GM20431 (cell line): ENCODE data around the gene AWAT2.
"Not testable (repeated sequence)": the region's sequence is repeated elsewhere in the genome, so short reads cannot be mapped to it uniquely, and the experiment has no call there.

ENCODE experiments used
- in situ Hi-C: fragments of 300-500 bp; cut with MseI, MboI; formaldehyde crosslinking; loops from one replicate; pipeline ENCODE4 v1.15.0; 2020; ENCODE audit warnings: low sequenced_read_pairs; ENCODE audit not compliant: unreplicated experiment

The AWAT2 gene

DNA sequence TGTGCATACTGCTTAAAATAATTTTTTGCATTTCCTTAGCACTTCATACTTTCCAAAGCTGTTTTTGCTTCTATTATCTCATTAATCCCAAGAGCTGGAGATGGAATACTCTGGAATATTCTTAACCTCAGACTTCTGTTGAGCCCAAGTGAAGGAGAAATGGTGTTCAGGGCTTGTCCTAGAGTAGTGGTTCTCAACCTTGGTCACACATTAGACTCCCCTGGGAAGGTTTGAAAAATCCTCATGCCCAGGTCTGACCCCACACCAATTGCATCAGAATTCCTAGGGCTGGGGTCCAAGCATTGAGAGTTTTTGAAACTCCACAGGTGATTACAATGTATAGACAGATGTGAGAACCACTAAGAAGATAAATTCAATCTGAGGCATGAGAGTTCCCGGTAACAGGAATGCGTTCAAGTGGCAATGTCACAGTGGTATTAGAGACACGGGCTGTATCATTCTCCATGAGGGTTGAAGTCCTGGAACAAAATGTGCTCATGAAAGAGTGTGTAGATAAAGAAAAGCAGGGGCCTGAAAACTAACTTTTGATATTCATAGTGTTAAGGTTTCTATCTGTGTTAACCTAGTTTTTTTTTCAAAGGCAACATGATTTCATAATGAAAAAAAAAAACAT is 47.9 kb downstream of the AWAT2 start:
- in situ Hi-C loops = no loop called here

- in situ Hi-C loops = no loop called here
These were observed 48.5 kb downstream of the AWAT2 start for GRCh38 chrX:70001269-70001668.

DNA sequence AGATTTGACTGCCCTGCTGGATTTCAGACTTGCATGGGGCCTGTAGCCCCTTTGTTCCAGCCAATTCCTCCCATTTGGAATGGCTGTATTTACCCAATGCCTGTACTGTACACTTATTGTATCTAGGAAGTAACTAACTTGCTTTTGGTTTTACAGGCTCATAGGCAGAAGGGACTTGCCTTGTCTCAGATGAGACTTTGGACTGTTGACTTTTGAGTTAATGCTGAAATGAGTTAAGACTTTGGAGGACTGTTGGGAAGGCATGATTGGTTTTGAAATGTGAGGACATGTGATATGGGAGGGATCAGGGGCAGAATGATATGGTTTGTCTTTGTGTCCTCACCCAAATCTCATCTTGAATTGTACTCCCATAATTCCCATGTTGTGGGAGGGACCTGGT is 51.4 kb downstream of the AWAT2 start:
- in situ Hi-C loops = not testable (repeated sequence)

DNA sequence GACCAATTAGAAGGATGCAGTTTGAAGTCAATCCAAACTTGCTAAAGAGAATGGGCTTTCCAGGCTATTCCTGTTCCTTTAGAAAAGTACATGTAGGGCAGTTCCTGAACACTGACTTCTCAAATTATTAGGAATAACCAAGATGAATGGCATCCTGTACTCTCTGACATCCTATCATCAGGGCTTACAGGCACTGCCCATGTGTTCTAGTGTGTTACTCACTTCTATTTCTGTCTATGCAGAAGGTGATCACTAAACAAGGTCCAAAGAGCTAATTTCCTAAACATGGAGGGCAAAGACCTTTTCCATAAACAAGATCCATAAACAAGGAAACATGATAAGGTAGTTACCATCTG is 53.6 kb downstream of the AWAT2 start:
- in situ Hi-C loops = no loop called here

DNA sequence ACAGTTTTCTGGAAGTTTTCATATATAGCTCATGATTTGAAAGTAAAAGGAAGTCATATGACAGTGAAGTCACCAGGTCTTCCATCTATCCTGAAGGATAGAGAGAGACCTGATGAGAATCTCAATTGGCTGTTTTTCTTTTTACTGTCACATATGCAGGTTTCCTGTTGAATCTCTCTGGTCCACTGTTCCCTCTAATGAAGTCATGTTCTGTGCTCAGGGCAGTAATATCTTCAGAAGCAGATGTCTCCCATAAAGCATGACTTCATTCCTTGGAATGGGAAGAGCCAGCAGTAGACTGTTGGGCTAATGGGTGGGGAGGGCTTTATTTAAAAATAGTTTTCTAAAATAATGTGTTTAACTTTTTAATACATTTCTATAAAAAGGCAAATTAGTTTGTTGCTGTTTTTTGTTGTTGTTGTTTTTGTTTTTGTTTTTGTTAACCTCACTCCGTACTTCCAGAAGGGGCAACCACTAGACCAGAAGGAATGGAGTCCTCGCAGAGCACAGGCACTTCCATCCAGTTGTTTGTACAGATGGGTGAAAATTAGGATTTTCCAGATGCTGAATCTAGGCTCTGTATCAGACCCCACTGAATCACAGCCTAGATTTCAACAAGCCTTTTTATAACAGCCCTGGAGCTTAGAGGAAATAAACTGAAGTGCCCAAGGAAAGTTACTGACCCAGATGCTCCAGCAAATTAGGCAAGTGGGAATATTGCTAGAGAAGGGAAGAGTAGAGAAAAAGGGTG is 54.2 kb downstream of the AWAT2 start:
- in situ Hi-C loops = no loop called here

DNA sequence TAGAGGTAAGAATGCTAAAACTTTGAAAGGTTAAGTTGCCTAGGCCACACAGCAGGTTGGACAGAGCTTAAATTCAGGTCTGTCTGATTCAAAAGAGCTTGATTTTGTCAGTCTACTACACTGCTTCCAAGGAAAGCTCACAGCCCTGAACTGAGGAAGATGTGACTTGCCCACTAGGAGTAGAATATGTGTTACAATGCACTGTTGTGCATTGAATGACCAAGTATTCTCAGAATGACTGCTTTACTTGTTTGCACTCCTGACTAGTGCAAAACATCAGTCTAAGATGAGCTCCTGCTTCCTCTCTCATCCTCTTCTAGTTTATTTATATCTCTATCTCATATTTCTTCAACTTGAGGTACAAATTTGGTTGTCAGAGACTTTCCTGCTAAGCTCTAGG is 56.2 kb downstream of the AWAT2 start:
- in situ Hi-C loops = no loop called here

DNA sequence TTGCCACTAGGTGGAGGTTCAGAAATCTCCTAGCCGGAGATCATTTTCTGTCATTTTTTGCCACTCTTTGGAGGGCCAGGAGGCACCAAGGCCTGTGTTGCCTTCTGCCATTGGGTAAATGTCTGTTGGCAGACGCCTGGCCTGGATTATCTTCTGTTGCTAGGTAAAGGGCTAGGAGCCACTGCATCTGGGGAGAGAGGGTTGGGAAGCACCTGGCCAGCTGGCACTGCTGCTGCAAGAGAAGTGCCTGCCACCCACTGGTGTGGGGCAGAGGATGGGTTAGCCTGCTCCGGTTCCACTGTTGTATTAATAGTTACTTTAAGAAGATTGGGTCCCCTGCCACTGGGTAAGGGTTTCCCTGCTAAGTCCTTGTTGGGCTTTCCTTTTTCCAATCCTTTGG is 58.1 kb downstream of the AWAT2 start:
- in situ Hi-C loops = no loop called here
